ENCODE results near the gene TNS3. TPM values are rescaled to one million over a fixed set of nuclear protein-coding genes. Genes with fewer than 3 reads are reported as not detected.

TNS3 gene
- total and polyA plus RNA-seq, 5 donors from 2014 or later, result 1.4 TPM; not detected in 4

DNA sequence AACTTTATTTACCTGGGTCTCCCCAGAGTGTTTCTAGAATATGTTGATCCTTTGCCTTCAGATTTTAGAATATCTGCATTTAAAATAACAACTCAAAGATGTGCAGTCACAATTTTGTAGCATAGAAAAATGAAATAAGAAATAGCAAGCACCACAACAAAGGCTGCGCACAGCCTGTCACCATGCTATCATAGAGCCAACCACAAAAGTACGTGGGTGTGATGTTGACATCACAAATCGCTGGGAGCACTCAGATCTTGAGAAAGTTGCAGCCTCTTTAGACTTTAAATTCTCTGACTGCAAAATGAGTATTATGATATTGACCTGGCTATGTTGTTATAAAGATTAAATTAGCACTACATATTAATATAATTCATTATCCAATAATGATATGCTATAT, 177.9 kb downstream of the TNS3 start:
- no peaks in the 10 kb centered on the region for H3K36me3 ChIP-seq (ENCODE audit: control insufficient read depth, insufficient read depth, low read length)
- no peak overlapping the region for H3K4me3 Mint-ChIP-seq
- no peak overlapping the region for H3K27ac ChIP-seq (ENCODE audit: insufficient read depth, low read length, poor library complexity, severe bottlenecking)
- peaks cover 0 to 1% (median 0%) of the 10 kb centered on the region in 7 donors for H3K9me3 Mint-ChIP-seq
- H3K4me3 ChIP-seq (ENCODE audit: low read depth, low read length), result no peak overlapping the region
- DNase-seq (peak in 1 of 3 donors; percentile 1), ATAC-seq (ENCODE audit: low read depth in 2 of 2) (no peak)
- peaks cover 4% of the 10 kb centered on the region for H3K27me3 Mint-ChIP-seq
- no peaks in the 10 kb centered on the region for H3K4me1 ChIP-seq (ENCODE audit: control insufficient read depth, insufficient read depth, low read length, poor library complexity, severe bottlenecking)
- peaks cover 0 to 2% (median 0%) of the 10 kb centered on the region in 4 donors for H3K4me1 Mint-ChIP-seq
- no peaks in the 10 kb centered on the region for H3K9me3 ChIP-seq (ENCODE audit: control insufficient read depth in 2 of 2, low read length in 2 of 2)
- H3K27ac Mint-ChIP-seq, result no peak overlapping the region
- H3K36me3 Mint-ChIP-seq, result no peaks in the 10 kb centered on the region
- H3K27me3 ChIP-seq (ENCODE audit: control insufficient read depth, insufficient read depth, low read length), result no peaks in the 10 kb centered on the region

DNA sequence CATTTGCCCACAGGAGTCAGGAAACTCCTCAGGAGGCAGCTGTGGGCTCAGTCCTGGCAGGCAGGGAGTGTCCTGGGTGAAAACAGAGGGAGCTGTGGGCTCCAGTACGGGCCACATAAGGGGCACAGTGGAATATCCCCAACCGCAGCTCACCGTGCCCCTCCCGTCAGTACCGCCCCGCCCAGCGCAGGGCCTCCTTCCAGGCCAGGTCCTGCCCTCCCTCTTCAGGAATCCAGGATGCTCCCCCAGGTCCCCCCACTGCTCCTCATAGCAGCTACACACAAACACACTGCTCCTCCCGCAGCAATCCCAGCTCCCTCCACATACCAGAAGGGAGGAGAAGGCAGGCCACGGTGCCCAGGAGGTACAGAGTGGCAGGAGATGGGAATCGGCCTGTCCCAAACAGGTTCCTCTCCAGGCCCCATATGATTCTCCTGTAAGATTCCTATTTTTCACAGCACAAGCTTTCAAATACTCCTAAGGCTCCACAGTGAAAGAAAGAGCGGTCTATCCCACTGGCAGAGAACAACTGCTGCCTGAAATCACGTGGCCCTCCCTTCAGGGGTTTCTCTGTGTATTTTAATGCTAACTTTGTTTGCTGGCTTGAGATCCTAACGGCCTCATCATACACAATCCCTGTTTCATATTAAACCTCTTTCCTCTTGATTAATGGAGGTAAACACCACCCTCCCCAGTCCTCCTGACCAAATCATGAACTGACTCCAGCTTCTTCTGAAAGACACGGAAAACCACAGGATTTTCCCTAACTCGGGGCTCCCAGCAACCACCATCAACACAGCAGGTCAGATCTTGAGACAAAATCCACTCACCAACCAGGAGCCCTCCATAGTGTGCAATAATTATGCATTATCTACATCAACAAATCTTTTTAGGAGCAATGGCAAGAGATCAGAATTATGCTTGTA, 178.7 kb downstream of the TNS3 start:
- no peaks in the 10 kb centered on the region for H3K36me3 ChIP-seq (ENCODE audit: control insufficient read depth, insufficient read depth, low read length)
- H3K4me1 ChIP-seq (ENCODE audit: control insufficient read depth, insufficient read depth, low read length, poor library complexity, severe bottlenecking), result no peaks in the 10 kb centered on the region
- ATAC-seq (ENCODE audit: low read depth in 2 of 2) (no peak), DNase-seq (no peak)
- no peaks in the 10 kb centered on the region for H3K27me3 ChIP-seq (ENCODE audit: control insufficient read depth, insufficient read depth, low read length)
- peaks cover 4% of the 10 kb centered on the region for H3K27me3 Mint-ChIP-seq
- H3K27ac Mint-ChIP-seq, result no peak overlapping the region
- no peaks in the 10 kb centered on the region for H3K9me3 ChIP-seq (ENCODE audit: control insufficient read depth in 2 of 2, low read length in 2 of 2)
- H3K27ac ChIP-seq (ENCODE audit: insufficient read depth, low read length, poor library complexity, severe bottlenecking), result no peak overlapping the region
- peaks cover 0 to 2% (median 0%) of the 10 kb centered on the region in 4 donors for H3K4me1 Mint-ChIP-seq
- H3K4me3 Mint-ChIP-seq, result no peak overlapping the region
- peaks cover 0 to 1% (median 0%) of the 10 kb centered on the region in 7 donors for H3K9me3 Mint-ChIP-seq
- H3K36me3 Mint-ChIP-seq, result no peaks in the 10 kb centered on the region
- H3K4me3 ChIP-seq (ENCODE audit: low read depth, low read length), result no peak overlapping the region

- H3K9me3 ChIP-seq (ENCODE audit: control insufficient read depth in 2 of 2, low read length in 2 of 2), result no peaks in the 10 kb centered on the region
- Mint-ChIP-seq H3K9me3 (no peaks in the 10 kb centered on the region), H3K36me3 (no peaks in the 10 kb centered on the region), H3K4me3 (no peak overlapping the region), H3K4me1 (peaks cover 0 to 2% (median 0%) of the 10 kb centered on the region in 4 donors), H3K27ac (no peak overlapping the region), H3K27me3 (peaks cover 4% of the 10 kb centered on the region)
- H3K27ac ChIP-seq (ENCODE audit: insufficient read depth, low read length, poor library complexity, severe bottlenecking), result no peak overlapping the region
- DNase-seq, result no peak
- no peaks in the 10 kb centered on the region for H3K36me3 ChIP-seq (ENCODE audit: control insufficient read depth, insufficient read depth, low read length)
- no peaks in the 10 kb centered on the region for H3K4me1 ChIP-seq (ENCODE audit: control insufficient read depth, insufficient read depth, low read length, poor library complexity, severe bottlenecking)
- no peaks in the 10 kb centered on the region for H3K27me3 ChIP-seq (ENCODE audit: control insufficient read depth, insufficient read depth, low read length)
- ATAC-seq (ENCODE audit: low read depth in 2 of 2), result no peak
- no peak overlapping the region for H3K4me3 ChIP-seq (ENCODE audit: low read depth, low read length)
Observed at GRCh38 chr7:47401611-47402570, 180.0 kb downstream of the TNS3 start.

- H3K4me1 Mint-ChIP-seq, result peaks cover 0 to 2% (median 0%) of the 10 kb centered on the region in 4 donors
- Histone ChIP-seq H3K27me3 (ENCODE audit: control insufficient read depth, insufficient read depth, low read length) (no peaks in the 10 kb centered on the region), H3K27ac (ENCODE audit: insufficient read depth, low read length, poor library complexity, severe bottlenecking) (no peak overlapping the region), H3K4me1 (ENCODE audit: control insufficient read depth, insufficient read depth, low read length, poor library complexity, severe bottlenecking) (no peaks in the 10 kb centered on the region), H3K36me3 (ENCODE audit: control insufficient read depth, insufficient read depth, low read length) (no peaks in the 10 kb centered on the region), H3K9me3 (ENCODE audit: control insufficient read depth in 2 of 2, low read length in 2 of 2) (no peaks in the 10 kb centered on the region), H3K4me3 (ENCODE audit: low read depth, low read length) (no peak overlapping the region)
- no peaks in the 10 kb centered on the region for H3K9me3 Mint-ChIP-seq
- no peak overlapping the region for H3K4me3 Mint-ChIP-seq
- DNase-seq, result no peak
- peaks cover 4% of the 10 kb centered on the region for H3K27me3 Mint-ChIP-seq
- no peaks in the 10 kb centered on the region for H3K36me3 Mint-ChIP-seq
- ATAC-seq (ENCODE audit: low read depth in 2 of 2), result no peak
- no peak overlapping the region for H3K27ac Mint-ChIP-seq
Observed at GRCh38 chr7:47400741-47401206, 181.1 kb downstream of the TNS3 start.

- no peaks in the 10 kb centered on the region for H3K27me3 ChIP-seq (ENCODE audit: control insufficient read depth, insufficient read depth, low read length)
- H3K27ac ChIP-seq (ENCODE audit: insufficient read depth, low read length, poor library complexity, severe bottlenecking), result no peak overlapping the region
- H3K4me3 ChIP-seq (ENCODE audit: low read depth, low read length), result no peak overlapping the region
- Mint-ChIP-seq H3K4me3 (no peak overlapping the region), H3K4me1 (peaks cover 0 to 2% (median 0%) of the 10 kb centered on the region in 4 donors), H3K9me3 (peaks cover 0 to 1% (median 0%) of the 10 kb centered on the region in 7 donors), H3K27ac (peak overlapping the region in 1 of 3 donors; percentile 48), H3K27me3 (peaks cover 8% of the 10 kb centered on the region), H3K36me3 (no peaks in the 10 kb centered on the region)
- no peaks in the 10 kb centered on the region for H3K9me3 ChIP-seq (ENCODE audit: control insufficient read depth in 2 of 2, low read length in 2 of 2)
- H3K4me1 ChIP-seq (ENCODE audit: control insufficient read depth, insufficient read depth, low read length, poor library complexity, severe bottlenecking), result no peaks in the 10 kb centered on the region
- DNase-seq, result no peak
- ATAC-seq (ENCODE audit: low read depth in 2 of 2), result no peak
- no peaks in the 10 kb centered on the region for H3K36me3 ChIP-seq (ENCODE audit: control insufficient read depth, insufficient read depth, low read length)
Observed at GRCh38 chr7:47400001-47400400, 181.9 kb downstream of the TNS3 start.

- H3K9me3 Mint-ChIP-seq, result peaks cover 0 to 1% (median 0%) of the 10 kb centered on the region in 7 donors
- no peaks in the 10 kb centered on the region for H3K36me3 Mint-ChIP-seq
- Histone ChIP-seq H3K27ac (ENCODE audit: insufficient read depth, low read length, poor library complexity, severe bottlenecking) (no peak overlapping the region), H3K4me1 (ENCODE audit: control insufficient read depth, insufficient read depth, low read length, poor library complexity, severe bottlenecking) (no peaks in the 10 kb centered on the region), H3K27me3 (ENCODE audit: control insufficient read depth, insufficient read depth, low read length) (no peaks in the 10 kb centered on the region), H3K9me3 (ENCODE audit: control insufficient read depth in 2 of 2, low read length in 2 of 2) (no peaks in the 10 kb centered on the region), H3K4me3 (ENCODE audit: low read depth, low read length) (no peak overlapping the region), H3K36me3 (ENCODE audit: control insufficient read depth, insufficient read depth, low read length) (no peaks in the 10 kb centered on the region)
- no peaks in the 10 kb centered on the region for H3K4me1 Mint-ChIP-seq
- no peak overlapping the region for H3K27ac Mint-ChIP-seq
- ATAC-seq (ENCODE audit: low read depth in 2 of 2) (no peak), DNase-seq (no peak)
- H3K27me3 Mint-ChIP-seq, result peaks cover 12% of the 10 kb centered on the region
- H3K4me3 Mint-ChIP-seq, result no peak overlapping the region
Observed at GRCh38 chr7:47394751-47395252, 187.1 kb downstream of the TNS3 start.

GRCh38 chr7:47394216-47394615, 187.7 kb downstream of the TNS3 start:
- ATAC-seq (ENCODE audit: low read depth in 2 of 2), result no peak
- no peaks in the 10 kb centered on the region for H3K36me3 Mint-ChIP-seq
- no peaks in the 10 kb centered on the region for H3K36me3 ChIP-seq (ENCODE audit: control insufficient read depth, insufficient read depth, low read length)

More at GRCh38 chr7:47394216-47394615, 187.7 kb downstream of the TNS3 start:
- Mint-ChIP-seq H3K27ac (no peak overlapping the region), H3K9me3 (peaks cover 0 to 1% (median 0%) of the 10 kb centered on the region in 7 donors), H3K4me1 (no peaks in the 10 kb centered on the region), H3K27me3 (peaks cover 9% of the 10 kb centered on the region), H3K4me3 (no peak overlapping the region)
- Histone ChIP-seq H3K9me3 (ENCODE audit: control insufficient read depth in 2 of 2, low read length in 2 of 2) (no peaks in the 10 kb centered on the region), H3K27ac (ENCODE audit: insufficient read depth, low read length, poor library complexity, severe bottlenecking) (no peak overlapping the region), H3K4me3 (ENCODE audit: low read depth, low read length) (no peak overlapping the region), H3K4me1 (ENCODE audit: control insufficient read depth, insufficient read depth, low read length, poor library complexity, severe bottlenecking) (no peaks in the 10 kb centered on the region), H3K27me3 (ENCODE audit: control insufficient read depth, insufficient read depth, low read length) (no peaks in the 10 kb centered on the region)
- no peak for DNase-seq

All from CD4-positive, CD25-positive, alpha-beta regulatory T cell (primary cell).